ENCODE measurements around the gene CNTNAP5. TPM values are rescaled to one million over a fixed set of nuclear protein-coding genes. Genes with fewer than 3 reads are reported as not detected.

CNTNAP5 gene
- total and polyA plus RNA-seq, 9 of the 15 experiments (the other 6 are each of a cell fraction or from before 2014, with no cell fraction given) = not detected

DNA sequence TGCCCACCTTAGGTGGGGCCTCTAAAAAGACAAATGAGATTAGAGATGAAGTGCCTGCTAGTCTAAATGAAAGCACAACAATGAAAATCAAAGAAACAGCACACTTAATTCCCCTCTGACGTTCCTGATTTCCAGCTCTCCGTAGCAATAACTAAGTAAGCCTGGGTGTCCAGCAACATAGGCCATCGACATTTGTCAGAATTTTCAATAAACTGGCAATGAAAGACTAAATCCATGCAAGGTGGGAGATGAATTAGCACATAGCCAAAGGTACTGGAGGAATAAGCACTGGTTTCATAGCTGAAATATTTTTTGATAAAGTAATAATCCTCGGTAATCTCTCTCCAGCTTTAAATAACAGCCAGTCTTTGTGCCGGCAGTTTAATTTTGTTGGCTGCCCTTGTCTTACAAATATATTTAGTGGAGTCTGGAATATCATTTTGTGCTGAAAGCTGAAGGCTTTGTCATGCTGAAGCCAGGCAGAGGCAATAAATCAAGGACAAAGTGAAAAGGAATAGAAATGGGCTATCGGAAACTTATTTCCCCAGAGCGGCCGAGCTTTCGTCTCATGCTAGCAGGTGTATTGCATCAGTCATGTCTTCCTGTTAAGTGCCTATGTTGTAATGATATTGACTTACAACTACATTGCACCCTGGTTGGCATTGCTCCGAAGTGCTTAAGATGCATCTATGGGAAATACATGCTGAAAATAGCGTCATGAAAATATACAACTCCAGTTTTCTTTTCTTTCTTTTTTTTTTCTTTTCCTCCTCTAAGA is 790.1 kb downstream of the CNTNAP5 start (continued):
- TF ChIP-seq, protein P1, sequence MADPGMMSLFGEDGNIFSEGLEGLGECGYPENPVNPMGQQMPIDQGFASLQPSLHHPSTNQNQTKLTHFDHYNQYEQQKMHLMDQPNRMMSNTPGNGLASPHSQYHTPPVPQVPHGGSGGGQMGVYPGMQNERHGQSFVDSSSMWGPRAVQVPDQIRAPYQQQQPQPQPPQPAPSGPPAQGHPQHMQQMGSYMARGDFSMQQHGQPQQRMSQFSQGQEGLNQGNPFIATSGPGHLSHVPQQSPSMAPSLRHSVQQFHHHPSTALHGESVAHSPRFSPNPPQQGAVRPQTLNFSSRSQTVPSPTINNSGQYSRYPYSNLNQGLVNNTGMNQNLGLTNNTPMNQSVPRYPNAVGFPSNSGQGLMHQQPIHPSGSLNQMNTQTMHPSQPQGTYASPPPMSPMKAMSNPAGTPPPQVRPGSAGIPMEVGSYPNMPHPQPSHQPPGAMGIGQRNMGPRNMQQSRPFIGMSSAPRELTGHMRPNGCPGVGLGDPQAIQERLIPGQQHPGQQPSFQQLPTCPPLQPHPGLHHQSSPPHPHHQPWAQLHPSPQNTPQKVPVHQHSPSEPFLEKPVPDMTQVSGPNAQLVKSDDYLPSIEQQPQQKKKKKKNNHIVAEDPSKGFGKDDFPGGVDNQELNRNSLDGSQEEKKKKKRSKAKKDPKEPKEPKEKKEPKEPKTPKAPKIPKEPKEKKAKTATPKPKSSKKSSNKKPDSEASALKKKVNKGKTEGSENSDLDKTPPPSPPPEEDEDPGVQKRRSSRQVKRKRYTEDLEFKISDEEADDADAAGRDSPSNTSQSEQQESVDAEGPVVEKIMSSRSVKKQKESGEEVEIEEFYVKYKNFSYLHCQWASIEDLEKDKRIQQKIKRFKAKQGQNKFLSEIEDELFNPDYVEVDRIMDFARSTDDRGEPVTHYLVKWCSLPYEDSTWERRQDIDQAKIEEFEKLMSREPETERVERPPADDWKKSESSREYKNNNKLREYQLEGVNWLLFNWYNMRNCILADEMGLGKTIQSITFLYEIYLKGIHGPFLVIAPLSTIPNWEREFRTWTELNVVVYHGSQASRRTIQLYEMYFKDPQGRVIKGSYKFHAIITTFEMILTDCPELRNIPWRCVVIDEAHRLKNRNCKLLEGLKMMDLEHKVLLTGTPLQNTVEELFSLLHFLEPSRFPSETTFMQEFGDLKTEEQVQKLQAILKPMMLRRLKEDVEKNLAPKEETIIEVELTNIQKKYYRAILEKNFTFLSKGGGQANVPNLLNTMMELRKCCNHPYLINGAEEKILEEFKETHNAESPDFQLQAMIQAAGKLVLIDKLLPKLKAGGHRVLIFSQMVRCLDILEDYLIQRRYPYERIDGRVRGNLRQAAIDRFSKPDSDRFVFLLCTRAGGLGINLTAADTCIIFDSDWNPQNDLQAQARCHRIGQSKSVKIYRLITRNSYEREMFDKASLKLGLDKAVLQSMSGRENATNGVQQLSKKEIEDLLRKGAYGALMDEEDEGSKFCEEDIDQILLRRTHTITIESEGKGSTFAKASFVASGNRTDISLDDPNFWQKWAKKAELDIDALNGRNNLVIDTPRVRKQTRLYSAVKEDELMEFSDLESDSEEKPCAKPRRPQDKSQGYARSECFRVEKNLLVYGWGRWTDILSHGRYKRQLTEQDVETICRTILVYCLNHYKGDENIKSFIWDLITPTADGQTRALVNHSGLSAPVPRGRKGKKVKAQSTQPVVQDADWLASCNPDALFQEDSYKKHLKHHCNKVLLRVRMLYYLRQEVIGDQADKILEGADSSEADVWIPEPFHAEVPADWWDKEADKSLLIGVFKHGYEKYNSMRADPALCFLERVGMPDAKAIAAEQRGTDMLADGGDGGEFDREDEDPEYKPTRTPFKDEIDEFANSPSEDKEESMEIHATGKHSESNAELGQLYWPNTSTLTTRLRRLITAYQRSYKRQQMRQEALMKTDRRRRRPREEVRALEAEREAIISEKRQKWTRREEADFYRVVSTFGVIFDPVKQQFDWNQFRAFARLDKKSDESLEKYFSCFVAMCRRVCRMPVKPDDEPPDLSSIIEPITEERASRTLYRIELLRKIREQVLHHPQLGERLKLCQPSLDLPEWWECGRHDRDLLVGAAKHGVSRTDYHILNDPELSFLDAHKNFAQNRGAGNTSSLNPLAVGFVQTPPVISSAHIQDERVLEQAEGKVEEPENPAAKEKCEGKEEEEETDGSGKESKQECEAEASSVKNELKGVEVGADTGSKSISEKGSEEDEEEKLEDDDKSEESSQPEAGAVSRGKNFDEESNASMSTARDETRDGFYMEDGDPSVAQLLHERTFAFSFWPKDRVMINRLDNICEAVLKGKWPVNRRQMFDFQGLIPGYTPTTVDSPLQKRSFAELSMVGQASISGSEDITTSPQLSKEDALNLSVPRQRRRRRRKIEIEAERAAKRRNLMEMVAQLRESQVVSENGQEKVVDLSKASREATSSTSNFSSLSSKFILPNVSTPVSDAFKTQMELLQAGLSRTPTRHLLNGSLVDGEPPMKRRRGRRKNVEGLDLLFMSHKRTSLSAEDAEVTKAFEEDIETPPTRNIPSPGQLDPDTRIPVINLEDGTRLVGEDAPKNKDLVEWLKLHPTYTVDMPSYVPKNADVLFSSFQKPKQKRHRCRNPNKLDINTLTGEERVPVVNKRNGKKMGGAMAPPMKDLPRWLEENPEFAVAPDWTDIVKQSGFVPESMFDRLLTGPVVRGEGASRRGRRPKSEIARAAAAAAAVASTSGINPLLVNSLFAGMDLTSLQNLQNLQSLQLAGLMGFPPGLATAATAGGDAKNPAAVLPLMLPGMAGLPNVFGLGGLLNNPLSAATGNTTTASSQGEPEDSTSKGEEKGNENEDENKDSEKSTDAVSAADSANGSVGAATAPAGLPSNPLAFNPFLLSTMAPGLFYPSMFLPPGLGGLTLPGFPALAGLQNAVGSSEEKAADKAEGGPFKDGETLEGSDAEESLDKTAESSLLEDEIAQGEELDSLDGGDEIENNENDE (IDR thresholded peaks at IDR 0.05; ENCODE audit: low read depth, low read length) = no peak
- TF ChIP-seq KAT8 (IDR thresholded peaks at IDR 0.05; ENCODE audit: low read depth) (no peak), FOXA1 (IDR thresholded peaks at IDR 0.05; ENCODE audit: borderline replicate concordance) (no peak), MTA2 (IDR thresholded peaks at IDR 0.05; ENCODE audit: low read depth) (no peak), NFATC3 (IDR thresholded peaks at IDR 0.05) (no peak), MEF2A (IDR thresholded peaks at IDR 0.05; ENCODE audit: control insufficient read depth, low read depth, low read length) (no peak), POLR3G (IDR thresholded peaks at IDR 0.05; ENCODE audit: extremely low read depth, insufficient read length, insufficient replicate concordance) (no peak), SAFB2 (IDR thresholded peaks at IDR 0.05; ENCODE audit: borderline replicate concordance, low read depth, low read length, severe bottlenecking) (no peak), FOXK1 (CRISPR knock-in tag; IDR thresholded peaks at IDR 0.05; ENCODE audit: borderline replicate concordance) (no peak)
- TF ChIP-seq, protein P2, sequence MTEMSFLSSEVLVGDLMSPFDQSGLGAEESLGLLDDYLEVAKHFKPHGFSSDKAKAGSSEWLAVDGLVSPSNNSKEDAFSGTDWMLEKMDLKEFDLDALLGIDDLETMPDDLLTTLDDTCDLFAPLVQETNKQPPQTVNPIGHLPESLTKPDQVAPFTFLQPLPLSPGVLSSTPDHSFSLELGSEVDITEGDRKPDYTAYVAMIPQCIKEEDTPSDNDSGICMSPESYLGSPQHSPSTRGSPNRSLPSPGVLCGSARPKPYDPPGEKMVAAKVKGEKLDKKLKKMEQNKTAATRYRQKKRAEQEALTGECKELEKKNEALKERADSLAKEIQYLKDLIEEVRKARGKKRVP (CRISPR knock-in tag; IDR thresholded peaks at IDR 0.05) = no peak
- TF ChIP-seq, protein P3, sequence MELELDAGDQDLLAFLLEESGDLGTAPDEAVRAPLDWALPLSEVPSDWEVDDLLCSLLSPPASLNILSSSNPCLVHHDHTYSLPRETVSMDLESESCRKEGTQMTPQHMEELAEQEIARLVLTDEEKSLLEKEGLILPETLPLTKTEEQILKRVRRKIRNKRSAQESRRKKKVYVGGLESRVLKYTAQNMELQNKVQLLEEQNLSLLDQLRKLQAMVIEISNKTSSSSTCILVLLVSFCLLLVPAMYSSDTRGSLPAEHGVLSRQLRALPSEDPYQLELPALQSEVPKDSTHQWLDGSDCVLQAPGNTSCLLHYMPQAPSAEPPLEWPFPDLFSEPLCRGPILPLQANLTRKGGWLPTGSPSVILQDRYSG (tag; conservative IDR thresholded peaks at IDR 0.05; ENCODE audit: low read depth) = no peak

All from K562 (cell line).